Loucy (cell line): Measurements from ENCODE around the gene SMARCAD1.
A peak's percentile ranks its signal among the peaks of the same experiment; 100 is the strongest.

Experiments
- H2AFZ ChIP-seq: fragments of 200-600 bp; sonication (generic); 2 replicates; pipeline ENCODE4 v1.6.0; 2016; ENCODE audit warnings: antibody characterized with exemption, mild to moderate bottlenecking, low read length, moderate library complexity
- H3F3A ChIP-seq: fragments of 200-600 bp; 2 replicates; pipeline ENCODE4 v1.6.0; 2016; ENCODE audit warnings: antibody characterized with exemption, low read depth, mild to moderate bottlenecking
- H3K27me3 ChIP-seq: fragments of 200-600 bp; sonication (generic); 2 replicates; pipeline ENCODE4 v1.6.1; 2014; ENCODE audit warnings: low read length, mild to moderate bottlenecking; ENCODE audit not compliant: insufficient read depth, poor library complexity, severe bottlenecking
- H3K36me3 ChIP-seq: fragments of 200-600 bp; sonication (generic); 2 replicates; pipeline ENCODE4 v1.6.1; 2016; ENCODE audit warnings: low read length; ENCODE audit not compliant: insufficient read depth
- H3K4me1 ChIP-seq: fragments of 200-600 bp; sonication (generic); 2 replicates; pipeline ENCODE4 v1.5.1; 2014; ENCODE audit warnings: low read length, mild to moderate bottlenecking; ENCODE audit not compliant: insufficient read depth, poor library complexity, severe bottlenecking
- H3K4me2 ChIP-seq: fragments of 200-600 bp; sonication (generic); 2 replicates; pipeline ENCODE4 v1.6.0; 2014; ENCODE audit warnings: antibody characterized with exemption, low read length, low read depth, mild to moderate bottlenecking; ENCODE audit not compliant: poor library complexity, severe bottlenecking
- H3K4me3 ChIP-seq: fragments of 200-600 bp; sonication (generic); 2 replicates; pipeline ENCODE4 v1.5.1; 2014; ENCODE audit warnings: low read length, mild to moderate bottlenecking, mixed read lengths; ENCODE audit not compliant: poor library complexity, severe bottlenecking
- H3K79me2 ChIP-seq: fragments of 200-600 bp; sonication (generic); 2 replicates; pipeline ENCODE4 v1.6.1; 2014; ENCODE audit warnings: low read length; ENCODE audit not compliant: insufficient read depth
- H3K9ac ChIP-seq: fragments of 200-600 bp; sonication (generic); 2 replicates; pipeline ENCODE4 v1.6.0; 2014; ENCODE audit warnings: mild to moderate bottlenecking, low read depth, low read length, moderate library complexity; ENCODE audit not compliant: poor library complexity, severe bottlenecking
- H3K9me2 ChIP-seq: fragments of 200-600 bp; sonication (generic); replicated peaks from 2 replicates; pipeline ENCODE4 v1.6.1; 2016; ENCODE audit warnings: low read depth, low read length, mixed read lengths
- H3K9me3 ChIP-seq: fragments of 200-600 bp; sonication (generic); 2 replicates; pipeline ENCODE4 v1.6.1; 2014; ENCODE audit warnings: mild to moderate bottlenecking, antibody characterized with exemption, low read length, low read depth; ENCODE audit not compliant: insufficient read depth
- H4K20me1 ChIP-seq: fragments of 200-600 bp; sonication (generic); 2 replicates; pipeline ENCODE4 v1.6.0; 2014; ENCODE audit warnings: antibody characterized with exemption, low read length, mild to moderate bottlenecking; ENCODE audit not compliant: insufficient read depth, poor library complexity, severe bottlenecking
- EZH2phosphoT487 ChIP-seq: fragments of 200-600 bp; IDR thresholded peaks from 2 replicates; pipeline ENCODE4 v1.6.1; 2018; ENCODE audit warnings: antibody characterized with exemption, mild to moderate bottlenecking, moderate library complexity, borderline replicate concordance
- TF ChIP-seq, protein P1 (sequence below): fragments of 200-600 bp; sonication (generic); conservative IDR thresholded peaks from 2 replicates; pipeline ENCODE4 v1.5.1; 2014; ENCODE audit warnings: mild to moderate bottlenecking, antibody characterized with exemption, low read length

SMARCAD1 gene

DNA sequence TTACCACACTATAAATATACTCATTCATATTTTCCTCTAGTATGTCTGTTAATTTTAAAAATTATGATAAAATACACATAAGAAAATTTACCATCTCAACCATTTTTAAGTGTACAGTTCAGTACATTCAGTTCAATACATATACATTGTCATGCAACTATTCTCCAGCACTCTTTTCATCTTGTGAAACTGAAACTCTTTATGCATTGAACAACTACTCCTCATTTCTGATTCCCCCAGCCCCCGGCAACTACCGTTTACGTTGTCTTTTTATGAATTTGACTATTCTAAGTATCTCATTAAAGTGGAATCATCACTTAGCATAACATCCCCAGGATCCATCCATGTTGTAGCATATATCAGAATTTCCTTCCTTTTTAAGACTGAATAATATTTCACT, 8.7 kb downstream of the SMARCAD1 start:
- TF ChIP-seq EZH2phosphoT487 = no peak
- TF ChIP-seq, protein P1, sequence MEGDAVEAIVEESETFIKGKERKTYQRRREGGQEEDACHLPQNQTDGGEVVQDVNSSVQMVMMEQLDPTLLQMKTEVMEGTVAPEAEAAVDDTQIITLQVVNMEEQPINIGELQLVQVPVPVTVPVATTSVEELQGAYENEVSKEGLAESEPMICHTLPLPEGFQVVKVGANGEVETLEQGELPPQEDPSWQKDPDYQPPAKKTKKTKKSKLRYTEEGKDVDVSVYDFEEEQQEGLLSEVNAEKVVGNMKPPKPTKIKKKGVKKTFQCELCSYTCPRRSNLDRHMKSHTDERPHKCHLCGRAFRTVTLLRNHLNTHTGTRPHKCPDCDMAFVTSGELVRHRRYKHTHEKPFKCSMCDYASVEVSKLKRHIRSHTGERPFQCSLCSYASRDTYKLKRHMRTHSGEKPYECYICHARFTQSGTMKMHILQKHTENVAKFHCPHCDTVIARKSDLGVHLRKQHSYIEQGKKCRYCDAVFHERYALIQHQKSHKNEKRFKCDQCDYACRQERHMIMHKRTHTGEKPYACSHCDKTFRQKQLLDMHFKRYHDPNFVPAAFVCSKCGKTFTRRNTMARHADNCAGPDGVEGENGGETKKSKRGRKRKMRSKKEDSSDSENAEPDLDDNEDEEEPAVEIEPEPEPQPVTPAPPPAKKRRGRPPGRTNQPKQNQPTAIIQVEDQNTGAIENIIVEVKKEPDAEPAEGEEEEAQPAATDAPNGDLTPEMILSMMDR = no peak
- Histone ChIP-seq H3K36me3 (peaks cover 59% of the 10 kb centered on the region; the same call in 1 of the 2 replicates), H2AFZ (no peak overlapping the region), H3K4me1 (peaks cover 41% of the 10 kb centered on the region), H3K9ac (no peak overlapping the region), H3K9me3 (no peaks in the 10 kb centered on the region), H3K27me3 (no peaks in the 10 kb centered on the region), H3K9me2 (no peaks in the 10 kb centered on the region), H4K20me1 (peaks cover 19% of the 10 kb centered on the region), H3K79me2 (peaks cover 82% of the 10 kb centered on the region), H3K4me2 (peak overlapping the region; percentile 52), H3F3A (no peaks in the 10 kb centered on the region), H3K4me3 (peak overlapping the region; percentile 33)

DNA sequence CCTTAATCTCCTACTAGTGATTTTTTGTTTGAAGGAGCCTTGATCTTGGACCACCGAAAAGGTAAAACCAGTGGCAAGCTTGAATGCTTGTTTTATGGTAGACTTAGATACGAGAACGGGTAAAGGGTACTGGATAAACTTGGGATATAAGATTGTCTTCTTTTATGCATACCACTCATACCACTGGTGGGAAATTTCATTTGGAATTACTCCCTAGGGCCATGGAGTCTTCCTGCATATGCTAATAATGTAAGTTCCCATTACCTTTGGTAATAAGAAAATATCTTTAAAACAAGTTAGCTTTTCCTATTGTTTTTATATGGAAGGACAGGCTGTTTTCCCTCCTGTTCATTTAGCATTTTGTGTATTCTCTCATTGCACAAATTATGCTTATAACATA, 11.7 kb downstream of the SMARCAD1 start:
- Histone ChIP-seq H3K79me2 (peaks cover 67% of the 10 kb centered on the region), H3K9me2 (no peaks in the 10 kb centered on the region), H4K20me1 (peaks cover 24% of the 10 kb centered on the region), H3F3A (no peaks in the 10 kb centered on the region), H3K9me3 (no peaks in the 10 kb centered on the region), H2AFZ (no peak overlapping the region), H3K4me1 (peaks cover 29% of the 10 kb centered on the region), H3K4me3 (no peak overlapping the region), H3K9ac (no peak overlapping the region), H3K4me2 (peak overlapping the region; percentile 23), H3K36me3 (peaks cover 46% of the 10 kb centered on the region; the same call in 1 of the 2 replicates), H3K27me3 (no peaks in the 10 kb centered on the region)
- no peak for TF ChIP-seq EZH2phosphoT487
- TF ChIP-seq, protein P1 = no peak

DNA sequence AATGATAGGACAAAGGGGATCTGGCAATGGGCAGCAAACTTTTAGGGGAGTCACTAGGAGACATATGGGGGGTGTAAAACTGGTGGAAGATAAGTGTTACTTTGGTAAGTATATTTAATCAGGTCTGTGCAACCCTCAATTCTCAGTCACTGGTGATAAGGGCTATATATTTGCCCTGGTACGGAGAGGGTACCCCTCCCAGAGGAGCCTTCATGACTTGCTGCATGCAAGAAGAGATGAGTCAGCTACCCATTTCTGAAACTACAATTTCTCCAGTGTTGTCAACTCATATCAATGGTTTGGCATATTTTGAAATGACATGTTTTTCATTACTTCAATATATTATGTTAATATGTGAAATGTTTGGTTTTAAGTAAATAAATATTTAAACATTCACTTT, 14.3 kb downstream of the SMARCAD1 start:
- Histone ChIP-seq H3K4me2 (no peak overlapping the region), H4K20me1 (peaks cover 18% of the 10 kb centered on the region), H3K79me2 (peaks cover 59% of the 10 kb centered on the region), H3K27me3 (no peaks in the 10 kb centered on the region), H3K4me3 (no peak overlapping the region), H3K9ac (no peak overlapping the region), H3K36me3 (peaks cover 35% of the 10 kb centered on the region; the same call in 1 of the 2 replicates), H2AFZ (no peak overlapping the region), H3K9me2 (no peaks in the 10 kb centered on the region), H3F3A (no peaks in the 10 kb centered on the region), H3K9me3 (no peaks in the 10 kb centered on the region), H3K4me1 (peaks cover 14% of the 10 kb centered on the region)
- TF ChIP-seq, protein P1 = no peak
- TF ChIP-seq EZH2phosphoT487 = no peak
